ENCODE results near the gene LANCL3.
"Not testable (repeated sequence)": the region's sequence is repeated elsewhere in the genome, so short reads cannot be mapped to it uniquely, and the experiment has no call there.

LANCL3 gene

DNA sequence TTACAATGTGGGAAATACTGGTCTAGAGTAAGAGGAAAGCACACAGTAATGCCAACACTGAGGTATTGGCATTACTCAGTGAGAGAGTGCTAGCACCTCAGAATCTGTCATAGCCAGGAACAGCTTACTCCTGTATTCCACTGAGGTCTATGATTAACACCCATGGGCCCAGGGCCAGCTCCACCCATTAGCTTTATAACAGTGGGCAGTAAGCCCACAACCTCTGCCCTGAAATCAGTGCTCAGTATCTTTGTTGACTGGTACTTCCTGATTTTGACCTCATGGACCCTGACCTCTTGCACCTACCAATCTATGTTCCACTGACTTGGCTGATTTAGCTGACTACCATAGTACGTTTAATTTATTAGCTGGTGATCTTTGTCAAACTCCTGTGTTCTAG lies 56.1 kb downstream of the LANCL3 start:
- no peak for DNase-seq

DNA sequence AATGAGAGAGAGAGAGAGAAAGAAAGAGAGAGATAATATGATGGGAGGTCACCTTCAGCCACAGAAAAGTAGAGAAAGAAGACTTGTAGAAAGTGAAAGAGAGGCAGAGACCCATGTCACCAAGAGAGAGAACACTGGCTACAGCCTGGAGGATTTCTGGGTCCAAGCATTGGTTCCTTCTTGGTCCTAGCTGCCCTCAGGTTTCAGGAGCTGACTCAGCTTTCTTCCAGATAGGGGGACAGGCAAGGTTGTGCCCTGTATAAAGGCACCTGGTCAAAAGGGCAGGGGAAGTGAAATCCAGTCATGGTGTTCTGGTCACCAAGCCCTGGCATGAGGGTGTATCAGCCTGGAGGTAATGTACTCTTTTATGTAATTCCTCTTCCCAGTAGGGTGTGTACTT lies 66.6 kb downstream of the LANCL3 start:
- DNase-seq: no peak

DNA sequence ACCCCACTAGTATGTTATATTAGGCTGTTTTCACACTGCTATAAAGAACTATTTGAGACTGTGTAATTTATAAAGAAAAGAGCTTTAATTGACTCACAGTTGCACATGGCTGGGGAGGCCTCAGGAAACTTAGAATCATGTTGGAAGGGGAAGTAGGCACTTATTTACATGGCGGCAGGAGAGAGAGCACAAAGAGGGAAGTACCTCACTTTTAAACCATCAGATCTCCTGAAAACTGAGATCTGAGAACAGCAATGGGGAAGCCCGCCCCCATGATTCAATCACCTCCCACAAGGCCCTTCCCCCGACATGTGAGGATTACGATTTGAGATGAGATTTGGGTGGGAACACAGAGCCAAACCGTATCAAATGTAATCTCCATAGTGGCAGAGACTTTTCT lies 68.7 kb downstream of the LANCL3 start:
- no peak for DNase-seq

DNA sequence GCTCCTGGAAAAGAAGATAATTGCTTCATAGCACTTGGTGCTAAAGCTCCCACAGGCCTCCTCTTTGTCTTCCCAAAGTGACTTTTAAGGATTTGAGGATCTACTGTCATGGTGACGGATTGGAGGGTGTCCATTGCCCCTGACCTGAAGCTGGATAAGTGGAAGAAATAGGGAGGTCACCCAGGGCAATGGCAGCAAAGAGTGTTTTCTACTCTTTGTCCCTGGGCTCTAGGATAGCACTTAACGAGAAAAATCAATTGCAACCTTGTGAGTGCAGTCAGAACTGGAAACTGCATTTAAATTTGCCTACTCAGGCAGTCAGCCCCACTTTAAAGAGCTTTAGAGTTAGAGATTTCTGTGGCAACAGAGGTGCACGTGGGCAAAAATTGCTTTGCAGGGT lies 70.4 kb downstream of the LANCL3 start:
- DNase-seq: no peak

DNA sequence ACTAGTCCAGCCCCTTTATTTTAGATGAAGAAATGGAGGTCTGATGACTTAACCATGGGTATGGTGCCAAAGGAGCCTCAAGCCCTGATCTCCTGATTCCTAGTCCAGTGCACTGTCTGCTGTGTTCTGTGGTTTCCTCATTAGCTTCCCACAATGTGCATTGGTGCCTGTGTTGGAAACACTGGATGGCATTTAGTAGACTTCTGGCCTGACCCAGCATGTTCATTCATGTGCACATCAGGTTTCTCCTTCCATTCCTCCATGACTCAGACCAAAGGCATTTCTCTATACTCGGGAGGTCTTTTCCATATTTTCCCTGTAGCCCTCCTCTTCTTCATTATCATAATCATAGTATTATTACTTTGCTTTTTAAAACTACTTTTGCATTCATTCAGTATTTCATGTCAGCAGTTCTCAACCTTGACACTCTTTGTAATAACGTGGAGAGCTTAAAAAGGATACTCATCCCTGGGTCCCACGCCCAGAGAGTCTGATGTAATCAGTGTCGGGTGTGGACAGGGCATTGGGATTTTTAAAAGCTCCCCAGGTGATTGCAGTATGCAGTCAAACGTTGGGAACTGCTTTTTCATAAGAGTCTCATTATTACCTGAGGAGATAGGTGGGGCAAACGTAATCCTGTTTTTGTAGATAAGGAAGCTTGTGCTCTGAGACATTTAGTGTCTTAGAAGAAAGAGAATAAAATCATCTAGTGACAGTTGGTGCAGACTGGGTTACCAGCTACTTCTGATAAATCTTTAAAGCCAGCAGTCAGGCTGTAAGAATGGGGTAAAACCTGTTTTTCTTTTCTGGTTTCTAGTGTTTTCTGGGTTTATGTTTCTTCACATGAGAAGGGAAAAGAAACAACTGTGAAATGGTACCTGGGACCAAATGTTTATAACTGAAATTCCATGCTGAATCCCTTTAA lies 73.2 kb downstream of the LANCL3 start:
- DNase-seq: no peak

DNA sequence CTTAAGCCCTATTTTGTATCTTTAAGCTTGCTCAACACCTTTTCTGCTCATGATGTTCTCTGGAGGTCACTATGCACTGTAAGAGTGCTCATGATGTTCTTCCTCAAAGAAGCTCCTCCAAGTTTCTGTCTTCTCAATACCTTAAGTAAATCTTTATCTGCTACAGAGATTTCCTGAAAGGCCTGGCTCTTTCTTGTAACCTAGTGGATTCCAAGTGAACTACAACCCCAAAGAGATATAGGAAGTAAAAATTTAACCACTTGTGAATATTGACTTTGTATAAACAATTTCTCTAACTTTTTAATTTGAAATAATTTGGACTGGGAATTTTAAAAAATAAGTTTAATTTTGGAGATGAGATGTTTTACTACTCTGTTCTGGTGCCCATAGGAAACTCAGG lies 74.8 kb downstream of the LANCL3 start:
- no peak for DNase-seq

DNA sequence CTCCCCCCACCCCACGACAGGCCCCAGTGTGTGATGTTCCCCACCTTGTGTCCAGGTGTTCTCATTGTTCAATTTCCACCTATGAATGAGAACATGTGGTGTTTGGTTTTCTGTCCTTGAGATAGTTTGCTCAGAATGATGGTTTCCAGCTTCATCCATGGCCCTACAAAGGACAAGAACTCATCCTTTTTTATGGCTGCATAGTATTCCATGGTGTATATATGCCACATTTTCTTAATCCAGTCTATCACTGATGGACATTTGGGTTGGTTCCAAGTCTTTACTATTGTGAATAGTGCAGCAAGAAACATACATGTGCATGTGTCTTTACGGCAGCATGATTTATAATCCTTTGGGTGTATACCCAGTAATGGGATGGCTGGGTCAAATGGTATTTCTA lies 79.4 kb downstream of the LANCL3 start:
- DNase-seq: not testable (repeated sequence)

DNA sequence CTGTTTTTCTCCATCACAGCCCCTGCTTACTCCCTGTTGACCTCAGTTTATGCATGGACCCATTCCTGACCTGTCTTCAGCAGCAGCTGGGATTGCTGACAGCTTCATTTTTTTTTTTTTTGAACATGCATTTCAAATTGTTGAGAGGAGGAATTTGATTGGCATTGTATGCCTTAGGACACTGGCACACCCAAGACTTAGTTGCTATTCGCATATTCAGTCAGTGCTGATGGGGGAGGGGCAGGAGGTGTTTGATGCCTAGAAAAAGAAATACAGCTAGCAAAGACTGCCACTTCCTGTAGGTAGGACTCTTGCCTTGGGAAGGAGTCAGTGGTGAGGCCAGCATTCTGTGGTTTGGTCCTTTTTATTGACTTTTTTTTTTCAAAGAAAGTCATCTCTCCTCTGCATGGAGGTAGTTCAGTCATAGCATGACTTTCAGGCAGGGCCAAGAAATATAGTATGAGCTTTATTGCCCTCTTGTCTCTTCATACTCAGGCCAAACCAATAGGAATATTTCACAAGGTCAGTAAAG lies 80.5 kb downstream of the LANCL3 start:
- no peak for DNase-seq

DNA sequence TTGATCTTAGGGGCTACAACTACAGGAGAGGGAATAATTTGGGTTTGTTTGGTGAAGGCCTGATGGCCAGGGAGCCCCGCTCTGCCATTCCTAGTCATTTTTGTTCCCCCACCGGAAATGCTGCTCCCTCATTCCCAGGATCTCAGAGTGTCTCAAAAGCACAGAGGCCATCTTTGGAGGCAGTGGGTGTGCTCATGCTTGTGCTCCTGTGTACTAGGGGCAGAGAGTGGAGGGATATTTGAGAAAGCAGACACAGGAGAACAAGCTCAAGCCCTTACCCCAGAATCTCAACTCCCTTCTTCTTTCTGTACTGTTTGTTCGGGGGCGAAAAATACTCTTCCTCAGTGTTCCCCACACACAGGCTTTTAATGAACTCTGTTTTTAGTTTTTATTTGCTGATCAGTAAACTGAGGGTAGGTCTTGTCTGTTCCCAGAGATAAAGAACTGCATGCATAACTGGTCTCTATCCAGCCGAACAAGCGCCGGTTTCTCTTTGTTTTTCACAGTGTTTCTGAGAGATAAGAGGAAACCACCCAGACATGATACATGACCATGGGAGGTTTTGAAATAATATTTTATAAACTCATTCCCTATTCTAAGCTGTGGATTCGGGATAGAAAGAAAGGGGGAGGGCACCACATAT lies 81.2 kb downstream of the LANCL3 start:
- no peak for DNase-seq

DNA sequence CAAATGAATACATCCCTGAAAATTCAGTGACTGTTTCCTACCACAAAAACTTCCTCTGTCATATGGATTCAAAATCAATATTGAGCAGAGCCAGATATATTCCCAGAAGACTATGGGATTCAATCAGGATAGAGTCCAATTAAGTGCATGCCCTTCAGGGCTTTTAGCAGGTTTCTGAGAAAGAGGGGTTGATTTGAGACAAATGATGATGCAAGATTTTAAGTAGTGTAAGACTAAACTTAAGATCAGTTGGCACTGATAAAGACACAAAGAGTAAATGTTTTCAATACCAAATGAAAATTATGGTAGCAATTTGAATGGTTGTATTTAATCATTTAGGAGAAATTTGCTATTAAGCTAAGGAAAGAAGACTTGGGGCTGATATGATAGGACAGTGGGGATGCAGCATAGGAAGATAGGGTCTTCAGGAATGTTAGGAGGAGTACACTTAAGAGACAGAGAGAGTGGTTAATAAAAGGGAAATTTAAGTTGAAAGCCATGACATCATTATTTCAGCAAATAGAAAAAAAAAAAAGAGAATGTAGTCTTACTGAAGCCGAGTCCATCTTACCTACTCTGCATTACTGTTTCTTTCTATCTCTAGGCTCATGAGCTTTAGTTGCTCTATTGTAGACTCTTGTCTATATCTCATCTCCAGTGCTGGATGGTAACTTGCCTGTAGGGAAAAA lies 82.1 kb downstream of the LANCL3 start:
- no peak for DNase-seq

DNA sequence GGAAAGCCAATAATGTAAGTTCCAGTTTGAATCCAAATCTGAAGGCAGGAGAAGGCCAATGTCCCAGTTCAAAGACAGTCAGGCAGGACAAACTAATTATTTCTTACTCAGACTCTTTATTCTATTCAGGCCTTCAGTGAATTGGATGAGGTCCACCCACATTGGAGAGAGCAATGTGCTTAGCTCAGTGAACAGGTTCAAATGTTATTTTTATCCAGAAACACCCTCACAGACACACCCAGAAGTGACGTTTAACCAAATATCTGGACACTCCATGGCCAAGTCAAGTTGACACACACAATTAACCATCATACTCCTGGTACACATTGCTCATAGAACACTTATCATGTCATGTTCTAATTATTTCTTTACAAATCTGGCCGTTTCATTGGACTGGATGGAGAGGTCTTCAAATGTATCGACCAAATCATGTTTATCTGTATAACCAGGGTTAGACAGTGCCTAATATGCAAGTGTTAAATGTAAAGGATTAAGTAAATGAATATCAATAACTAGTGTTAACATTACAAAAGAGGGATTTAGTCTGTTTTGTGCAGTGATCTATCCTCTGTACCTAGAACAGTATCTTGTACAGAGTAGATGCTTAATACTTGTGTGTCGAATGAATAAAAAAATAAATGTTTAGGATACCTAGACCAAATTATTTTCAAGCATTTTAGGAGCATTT lies 87.0 kb downstream of the LANCL3 start:
- no peak for DNase-seq

DNA sequence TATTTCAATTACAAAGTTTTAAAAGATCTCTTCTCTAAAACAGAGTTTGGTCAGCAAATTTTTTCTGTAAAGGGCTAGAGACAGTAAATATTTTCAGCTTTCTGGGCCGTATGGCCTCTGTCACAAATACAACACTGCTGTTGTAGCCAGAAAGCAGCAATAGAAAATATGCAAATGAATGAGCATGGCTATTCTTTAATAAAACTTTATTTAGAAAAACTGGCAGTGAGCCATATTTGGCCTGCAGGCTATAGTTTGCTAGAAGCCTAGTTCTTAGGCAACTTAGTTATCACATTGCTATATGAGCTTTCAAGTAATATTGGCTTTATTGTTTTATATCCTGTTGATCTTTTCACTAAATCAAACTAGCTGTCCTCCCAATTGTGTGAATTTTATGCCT lies 87.6 kb downstream of the LANCL3 start:
- no peak for DNase-seq

DNA sequence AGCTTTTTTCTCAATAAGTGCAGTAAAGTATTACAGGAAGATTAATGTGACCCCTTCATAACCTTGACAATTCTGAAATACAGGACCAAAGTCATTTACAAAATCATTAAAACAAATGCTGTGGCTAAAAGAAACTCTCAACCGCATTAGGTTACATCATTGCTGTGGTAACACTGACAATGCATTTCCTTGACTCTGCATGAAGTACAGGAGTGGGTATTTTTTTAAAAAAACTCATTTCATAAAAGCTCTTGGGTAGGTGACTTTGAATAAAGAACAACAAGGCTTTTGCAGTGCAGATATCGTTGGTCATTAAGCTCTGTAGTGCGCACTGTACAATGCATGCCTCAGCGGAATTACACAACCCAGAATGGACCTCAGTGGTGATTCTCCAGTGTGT lies 90.7 kb downstream of the LANCL3 start:
- no peak for DNase-seq

DNA sequence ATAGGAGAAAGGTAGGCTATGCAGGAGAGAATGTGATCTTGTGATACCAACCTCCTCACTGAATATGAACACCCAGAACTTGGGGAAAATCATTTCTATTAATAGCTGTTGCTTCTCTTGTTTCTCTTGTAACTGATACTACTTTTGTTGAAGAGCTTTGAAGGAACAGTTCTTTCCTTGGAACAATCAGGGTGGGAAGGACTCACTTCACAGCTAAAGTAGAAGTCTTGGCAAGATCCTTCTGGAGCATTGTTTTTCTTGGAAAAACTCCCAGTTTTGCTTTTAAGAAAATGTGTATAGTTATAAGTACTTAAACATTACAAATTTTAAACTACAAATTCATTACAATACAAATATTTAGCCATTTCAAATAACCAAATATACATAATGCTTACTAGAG lies 95.1 kb downstream of the LANCL3 start:
- DNase-seq: no peak

DNA sequence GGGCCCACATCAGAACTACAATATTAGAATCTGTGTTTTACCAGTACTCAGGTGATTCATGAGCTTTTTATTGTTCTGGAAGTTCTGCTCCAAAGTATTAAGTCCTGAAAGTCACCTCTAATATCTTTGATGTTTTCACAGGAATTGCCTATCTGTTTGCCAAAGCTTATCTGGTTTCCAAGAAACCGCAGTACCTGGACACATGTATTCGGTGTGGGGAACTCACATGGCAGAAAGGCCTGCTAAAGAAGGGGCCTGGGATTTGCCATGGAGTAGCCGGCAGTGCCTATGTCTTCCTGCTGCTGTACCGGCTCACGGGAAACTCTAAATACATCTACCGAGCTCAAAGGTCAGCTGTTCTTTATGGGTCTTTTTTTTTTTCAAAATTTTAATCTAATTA lies 95.7 kb downstream of the LANCL3 start:
- DNase-seq: no peak

DNA sequence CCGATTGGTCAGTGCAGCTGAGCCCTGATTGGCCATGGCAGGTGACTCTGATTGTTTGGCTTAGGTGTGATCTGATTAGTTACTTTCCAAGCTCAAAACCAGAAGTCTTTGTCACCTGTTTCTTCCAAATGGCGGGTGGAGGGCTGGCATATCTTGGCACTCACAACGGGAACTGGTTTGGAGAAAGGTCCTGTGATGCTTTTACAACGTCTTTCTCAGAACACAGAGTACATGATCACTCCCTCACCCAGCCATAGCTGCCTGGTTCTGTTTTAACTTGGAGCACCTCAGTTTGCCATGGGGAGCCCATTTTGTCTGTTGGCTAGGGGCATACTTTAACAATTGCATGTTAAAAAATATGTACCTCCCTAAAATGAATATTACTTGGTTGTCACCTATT lies 101.1 kb downstream of the LANCL3 start:
- DNase-seq: no peak

DNA sequence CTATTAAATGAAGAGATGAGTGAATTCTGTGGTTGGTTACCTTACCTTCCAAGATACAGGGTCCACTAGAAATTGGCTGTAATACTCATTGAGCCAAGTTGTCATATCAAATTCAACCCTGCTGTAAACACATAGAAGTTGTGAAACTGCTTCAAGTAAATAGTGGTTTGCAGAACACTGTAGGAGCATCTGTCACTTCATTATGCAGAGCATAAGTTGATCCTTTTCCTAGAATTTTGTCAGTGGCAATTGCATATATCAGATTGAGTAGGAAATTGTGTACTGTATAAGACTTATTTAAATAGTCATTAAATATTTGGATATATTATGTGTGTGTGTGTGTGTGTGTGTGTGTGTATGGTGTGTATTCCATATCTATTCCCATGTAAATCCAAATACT lies 105.3 kb downstream of the LANCL3 start:
- DNase-seq: no peak

DNA sequence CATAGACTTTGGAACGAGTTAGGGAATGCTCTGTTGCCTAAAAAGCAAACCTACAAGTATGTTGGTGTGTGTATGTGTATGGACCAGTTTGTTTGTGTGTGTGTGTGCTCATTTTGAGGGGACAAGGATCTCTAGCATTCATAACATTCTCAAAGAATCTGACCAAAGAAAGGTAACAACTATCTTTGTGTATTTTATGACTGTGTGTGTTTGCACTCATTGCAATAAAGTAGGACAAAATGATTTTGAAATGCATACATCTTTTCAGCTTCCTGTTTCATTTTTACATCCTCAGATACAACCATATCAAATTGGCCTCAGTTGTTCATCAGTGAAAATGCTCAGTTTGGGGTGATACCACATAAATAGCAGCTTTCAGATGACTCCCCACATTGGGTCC lies 105.8 kb downstream of the LANCL3 start:
- DNase-seq: no peak

DNA sequence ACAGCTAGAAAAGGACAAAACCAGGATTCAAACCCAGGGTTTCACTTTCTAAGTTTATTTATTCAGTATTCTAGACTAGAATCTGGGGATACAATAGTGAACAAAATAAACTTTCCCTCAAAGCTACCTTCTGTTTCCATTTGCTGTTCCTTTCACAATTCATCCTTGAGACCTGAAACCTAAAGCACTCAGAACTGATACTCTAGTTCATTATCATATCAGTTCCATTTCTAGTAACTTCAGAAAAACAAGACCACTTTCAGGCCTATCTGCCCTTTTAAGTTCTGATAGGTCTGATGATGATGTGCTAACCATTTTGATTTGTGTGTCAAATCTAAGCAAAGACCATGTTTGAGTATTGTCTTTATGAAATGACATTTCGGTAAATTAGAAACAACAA lies 106.3 kb downstream of the LANCL3 start:
- no peak for DNase-seq

DNA sequence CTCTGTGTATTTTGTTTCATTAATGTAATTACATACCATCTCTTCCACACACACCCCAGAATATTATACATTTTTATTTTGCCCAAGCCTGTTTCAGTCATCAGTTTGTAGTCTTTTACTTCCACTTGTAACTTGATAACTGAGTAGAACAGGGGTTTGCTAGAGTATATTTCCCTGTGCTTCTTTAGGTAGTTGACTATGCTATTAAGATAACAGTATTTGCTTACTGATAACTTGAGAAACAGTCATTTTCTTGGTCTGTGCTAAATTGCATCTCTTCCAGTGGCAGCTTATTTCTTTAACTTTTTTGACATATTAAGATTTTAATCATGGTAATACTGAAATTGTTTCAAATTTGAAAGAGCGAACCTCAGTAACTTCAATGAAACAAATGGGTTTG lies 107.1 kb downstream of the LANCL3 start:
- no peak for DNase-seq

DNA sequence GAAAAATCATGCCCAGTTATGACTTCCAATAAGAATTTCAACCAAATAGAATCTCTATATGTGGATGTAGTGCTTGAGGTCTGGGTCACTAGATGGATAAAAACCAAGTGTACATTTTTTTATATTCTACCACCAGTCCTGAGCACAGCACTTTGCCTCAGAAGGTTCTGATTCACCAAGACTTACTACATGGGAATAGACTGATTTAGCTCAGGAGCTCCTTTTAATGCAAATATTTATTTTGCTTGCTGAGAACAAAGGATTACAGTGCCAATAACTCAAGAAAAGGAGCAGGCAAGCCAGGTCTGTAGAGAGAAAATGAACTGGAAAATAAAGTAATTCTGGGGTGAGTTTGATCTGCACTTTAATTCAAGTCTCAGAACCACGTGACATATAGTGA lies 107.8 kb downstream of the LANCL3 start:
- no peak for DNase-seq

DNA sequence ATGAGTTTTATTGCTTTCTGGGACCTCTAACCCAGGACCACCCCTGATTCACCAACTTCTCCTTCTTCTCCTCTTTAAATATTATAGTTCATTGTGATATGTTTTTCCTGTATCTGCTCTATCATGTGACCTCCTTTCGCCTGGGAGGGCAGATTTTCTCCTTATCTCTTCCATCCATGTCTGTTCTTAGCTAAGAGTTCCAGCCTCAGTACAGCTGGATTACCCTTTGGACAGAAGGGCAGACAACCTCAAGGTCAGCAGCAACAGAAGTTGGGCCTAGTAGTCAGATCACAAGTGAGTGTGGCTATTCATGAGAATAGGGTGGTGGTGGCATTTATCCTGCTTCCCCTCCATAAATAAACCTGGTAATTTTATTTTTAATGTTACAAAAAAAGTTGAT lies 108.4 kb downstream of the LANCL3 start:
- DNase-seq: no peak

DNA sequence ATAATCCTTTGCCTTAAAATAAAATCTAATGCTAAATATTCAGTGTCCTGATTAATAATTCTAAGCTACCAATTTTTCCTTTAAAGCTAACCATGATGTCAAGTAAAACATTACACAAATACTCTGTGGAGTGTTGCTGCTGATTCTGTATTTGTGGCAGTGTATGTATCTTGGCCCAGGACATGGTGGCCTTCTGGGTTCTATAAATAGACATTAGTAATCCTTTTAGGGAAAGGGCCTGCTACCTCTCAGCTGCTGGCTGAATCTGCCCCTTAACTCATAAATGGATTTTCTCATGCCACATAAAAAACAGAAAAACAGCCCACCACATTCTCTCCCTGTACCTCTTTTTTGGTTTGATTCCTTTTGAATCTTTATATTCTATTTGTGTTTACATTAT lies 113.0 kb downstream of the LANCL3 start:
- no peak for DNase-seq

Measured in fibroblast of upper back skin (primary cell).